ENCODE results near the gene DAGLB. TPM values are rescaled to one million over a fixed set of nuclear protein-coding genes. Genes with fewer than 3 reads are reported as not detected.

Gene DAGLB
- total RNA-seq, 2 donors from 2014 or later: 15.6 to 26.5 TPM

DNA sequence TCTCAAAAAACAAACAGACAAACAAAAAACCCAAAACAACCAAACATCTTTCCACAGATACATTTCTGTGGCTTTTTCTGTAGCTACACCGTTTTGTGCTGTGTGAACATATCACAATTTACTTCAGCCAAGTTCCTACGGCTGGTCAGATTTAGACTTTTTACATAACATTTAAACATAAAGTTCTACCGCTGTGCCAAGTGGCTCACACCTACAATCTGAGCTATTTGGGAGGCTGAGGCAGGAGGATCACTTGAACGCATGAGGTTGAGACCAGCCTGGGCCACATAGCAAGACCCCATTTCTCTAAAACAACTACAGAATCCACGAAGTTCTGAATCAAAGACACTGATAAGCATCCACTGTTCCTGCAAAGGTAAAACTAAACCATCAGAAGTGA, 30.3 kb downstream of the DAGLB start:
- Histone ChIP-seq H3K27ac (no peak overlapping the region), H3K27me3 (no peaks in the 10 kb centered on the region), H3K9ac (ENCODE audit: low read depth in 2 of 2, low read length in 2 of 2) (no peak overlapping the region), H3K4me3 (no peak overlapping the region), H3K36me3 (peaks cover 3% of the 10 kb centered on the region), H3K9me3 (no peaks in the 10 kb centered on the region), H3K4me1 (no peaks in the 10 kb centered on the region)
- intact Hi-C loops (cut with DNase I): no loop called here
- no peak for DNase-seq
- TF ChIP-seq, protein P1, sequence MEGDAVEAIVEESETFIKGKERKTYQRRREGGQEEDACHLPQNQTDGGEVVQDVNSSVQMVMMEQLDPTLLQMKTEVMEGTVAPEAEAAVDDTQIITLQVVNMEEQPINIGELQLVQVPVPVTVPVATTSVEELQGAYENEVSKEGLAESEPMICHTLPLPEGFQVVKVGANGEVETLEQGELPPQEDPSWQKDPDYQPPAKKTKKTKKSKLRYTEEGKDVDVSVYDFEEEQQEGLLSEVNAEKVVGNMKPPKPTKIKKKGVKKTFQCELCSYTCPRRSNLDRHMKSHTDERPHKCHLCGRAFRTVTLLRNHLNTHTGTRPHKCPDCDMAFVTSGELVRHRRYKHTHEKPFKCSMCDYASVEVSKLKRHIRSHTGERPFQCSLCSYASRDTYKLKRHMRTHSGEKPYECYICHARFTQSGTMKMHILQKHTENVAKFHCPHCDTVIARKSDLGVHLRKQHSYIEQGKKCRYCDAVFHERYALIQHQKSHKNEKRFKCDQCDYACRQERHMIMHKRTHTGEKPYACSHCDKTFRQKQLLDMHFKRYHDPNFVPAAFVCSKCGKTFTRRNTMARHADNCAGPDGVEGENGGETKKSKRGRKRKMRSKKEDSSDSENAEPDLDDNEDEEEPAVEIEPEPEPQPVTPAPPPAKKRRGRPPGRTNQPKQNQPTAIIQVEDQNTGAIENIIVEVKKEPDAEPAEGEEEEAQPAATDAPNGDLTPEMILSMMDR (IDR thresholded peaks at IDR 0.05): no peak

GRCh38 chr7:6416516-6417145, 31.1 kb downstream of the DAGLB start:
- H3K27ac ChIP-seq: no peak overlapping the region
- no peak overlapping the region for H3K4me3 ChIP-seq
- no peak overlapping the region for H3K9ac ChIP-seq (ENCODE audit: low read depth in 2 of 2, low read length in 2 of 2)
- no peaks in the 10 kb centered on the region for H3K9me3 ChIP-seq
- no peaks in the 10 kb centered on the region for H3K4me1 ChIP-seq
- TF ChIP-seq, protein P1 (IDR thresholded peaks at IDR 0.05): no peak
- no peak for DNase-seq
- peaks cover 3% of the 10 kb centered on the region for H3K36me3 ChIP-seq
- intact Hi-C loops (cut with DNase I): no loop called here
- no peaks in the 10 kb centered on the region for H3K27me3 ChIP-seq

- H3K9ac ChIP-seq (ENCODE audit: low read depth in 2 of 2, low read length in 2 of 2): no peak overlapping the region
- H3K27ac ChIP-seq: no peak overlapping the region
- no peak overlapping the region for H3K4me3 ChIP-seq
- no peaks in the 10 kb centered on the region for H3K4me1 ChIP-seq
- no peaks in the 10 kb centered on the region for H3K9me3 ChIP-seq
- TF ChIP-seq, protein P1 (IDR thresholded peaks at IDR 0.05): no peak
- intact Hi-C loops (cut with DNase I): no loop called here
- no peak for DNase-seq
- no peaks in the 10 kb centered on the region for H3K27me3 ChIP-seq
- H3K36me3 ChIP-seq: peaks cover 3% of the 10 kb centered on the region
These were observed 34.1 kb downstream of the DAGLB start for GRCh38 chr7:6413637-6414036.

DNA sequence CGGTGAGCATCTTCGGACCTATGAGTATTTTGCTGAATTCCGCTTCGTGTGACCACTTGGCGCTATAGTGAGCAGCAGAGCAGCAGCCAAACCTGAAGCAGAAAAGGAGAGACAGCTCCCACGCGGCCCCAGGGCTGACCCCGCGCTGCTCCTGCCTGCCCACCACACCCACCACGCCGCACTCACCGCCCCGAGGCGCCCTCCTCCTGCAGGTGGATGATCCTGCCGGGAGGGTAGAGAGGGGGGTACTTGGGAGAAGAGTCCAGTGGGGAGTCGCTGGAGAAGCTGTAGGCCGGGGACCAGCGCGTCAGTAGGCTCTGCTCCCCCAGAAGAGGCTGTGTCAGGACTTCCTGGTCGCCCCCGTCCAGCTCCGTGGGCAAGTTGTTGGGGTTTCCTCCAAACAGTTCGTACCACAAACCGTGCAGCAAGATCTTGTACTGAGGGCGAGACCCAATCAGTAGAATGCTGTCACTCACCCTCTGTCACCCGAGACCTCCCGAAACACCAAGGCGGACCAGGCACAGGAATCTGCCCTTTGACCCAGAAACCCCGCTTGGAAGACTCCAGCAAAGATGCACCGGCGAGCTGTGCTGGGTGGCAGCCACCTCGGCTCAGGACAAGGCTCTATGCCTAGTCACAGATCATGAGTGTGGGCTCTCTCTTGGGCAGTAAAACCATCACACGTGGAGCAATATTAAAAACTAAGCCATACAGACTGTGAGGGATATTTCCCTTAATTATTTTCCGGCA, 37.6 kb downstream of the DAGLB start:
- Histone ChIP-seq H3K9me3 (no peaks in the 10 kb centered on the region), H3K27ac (no peak overlapping the region), H3K36me3 (peaks cover 1% of the 10 kb centered on the region), H3K27me3 (no peaks in the 10 kb centered on the region), H3K9ac (ENCODE audit: low read depth in 2 of 2, low read length in 2 of 2) (no peak overlapping the region), H3K4me3 (no peak overlapping the region), H3K4me1 (no peaks in the 10 kb centered on the region)
- no peak for DNase-seq
- TF ChIP-seq, protein P1 (IDR thresholded peaks at IDR 0.05): no peak
- intact Hi-C loops (cut with DNase I): no loop called here

DNA sequence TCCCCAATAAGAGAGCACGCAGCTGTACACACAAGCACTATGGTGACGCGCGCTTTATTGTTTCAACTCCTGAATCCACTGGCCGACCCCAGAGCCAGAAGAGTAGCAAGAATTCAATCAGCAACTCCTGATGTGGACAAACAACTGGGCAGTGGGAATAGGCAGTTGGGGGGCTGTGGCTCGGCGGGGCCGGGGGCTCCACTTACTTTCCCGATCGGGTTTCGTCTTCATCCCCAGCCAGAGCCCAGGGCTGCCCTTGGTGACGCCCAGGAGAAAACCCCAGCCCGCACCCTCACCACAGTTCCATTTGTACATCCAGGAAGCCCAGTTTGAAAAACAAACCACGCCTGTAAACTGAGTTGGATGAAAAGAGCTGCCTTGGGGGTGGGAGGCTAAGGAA, 38.7 kb downstream of the DAGLB start:
- no peak for DNase-seq
- TF ChIP-seq, protein P1 (IDR thresholded peaks at IDR 0.05): no peak
- Histone ChIP-seq H3K9ac (ENCODE audit: low read depth in 2 of 2, low read length in 2 of 2) (no peak overlapping the region), H3K9me3 (no peaks in the 10 kb centered on the region), H3K36me3 (peaks cover 1% of the 10 kb centered on the region), H3K27me3 (no peaks in the 10 kb centered on the region), H3K27ac (no peak overlapping the region), H3K4me3 (no peak overlapping the region), H3K4me1 (no peaks in the 10 kb centered on the region)
- intact Hi-C loops (cut with DNase I): no loop called here
